Stomach smooth muscle (tissue), 2 donors: Measurements from ENCODE around the gene ADAP1.

Experiments used
- H3K27ac ChIP-seq: one replicate; pipeline ENCODE4 v1.7.0; 2013; ENCODE audit warnings: mild to moderate bottlenecking, low read length, inconsistent platforms
- H3K27me3 ChIP-seq, 2 donors: one replicate each; pipeline ENCODE4 v1.7.0; 2013; ENCODE audit warnings: low read length in 2 of 2; ENCODE audit not compliant: insufficient read depth in 2 of 2, control insufficient read depth in 1 of 2
- H3K36me3 ChIP-seq, 2 donors: one replicate each; pipeline ENCODE4 v1.7.0; 2013; ENCODE audit warnings: low read length in 2 of 2; ENCODE audit not compliant: control insufficient read depth in 2 of 2, insufficient read depth in 2 of 2
- H3K4me1 ChIP-seq: one replicate; pipeline ENCODE4 v1.7.0; 2013; ENCODE audit warnings: low read length; ENCODE audit not compliant: control insufficient read depth, insufficient read depth
- H3K4me3 ChIP-seq, 2 donors: one replicate each; pipeline ENCODE4 v1.7.0; 2013; ENCODE audit warnings: low read length in 2 of 2
- H3K9ac ChIP-seq, 2 donors: one replicate each; pipeline ENCODE4 v1.7.0; 2013; ENCODE audit warnings: low read length in 2 of 2, mild to moderate bottlenecking in 1 of 2
- H3K9me3 ChIP-seq, 2 donors: one replicate each; pipeline ENCODE4 v1.7.0; 2013; ENCODE audit warnings: low read length in 2 of 2; ENCODE audit not compliant: control insufficient read depth in 2 of 2
- donor health status: healthy.
- donor health status: Pancreatic carcinoma.

ADAP1 gene

DNA sequence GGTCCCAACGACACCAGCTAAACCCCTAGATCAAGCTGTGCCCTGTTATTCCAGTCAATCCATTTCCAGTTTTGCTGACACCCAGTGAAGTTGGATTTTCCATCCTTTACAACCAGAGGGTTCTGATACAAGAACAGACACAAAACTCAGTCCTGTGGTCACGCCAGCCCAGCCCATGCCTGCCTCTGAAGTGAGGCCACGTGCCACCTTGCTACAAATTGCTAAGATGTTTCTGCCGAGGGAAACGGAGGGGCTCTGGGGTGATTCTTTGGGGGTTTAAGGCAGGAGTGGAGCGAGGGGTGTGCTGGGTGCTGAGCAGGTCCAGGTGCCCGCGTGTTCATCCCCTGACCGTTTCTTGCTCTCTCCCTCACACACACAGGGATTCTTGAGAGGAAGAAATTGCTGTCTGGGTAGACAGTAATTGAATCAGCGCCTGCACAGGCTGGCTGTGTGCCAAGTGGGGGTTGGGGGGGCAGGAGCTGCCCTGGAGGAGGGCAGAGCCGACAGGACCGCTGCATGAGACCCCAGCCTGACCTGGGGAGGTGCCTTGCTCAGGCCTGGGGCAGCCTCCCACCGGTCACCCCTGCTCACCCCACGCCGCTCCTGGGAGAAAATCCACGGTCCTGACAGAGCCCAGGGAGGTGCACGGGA is 38.1 kb downstream of the ADAP1 start:
- Histone ChIP-seq H3K27ac (no peak overlapping the region), H3K36me3 (peaks cover 0 to 4% of the 10 kb centered on the region in 2 donors), H3K4me1 (peaks cover 18% of the 10 kb centered on the region), H3K9me3 (no peaks in the 10 kb centered on the region), H3K27me3 (no peaks in the 10 kb centered on the region), H3K9ac (no peak overlapping the region), H3K4me3 (peak overlapping the region in 1 of 2 donors; percentile 47)

DNA sequence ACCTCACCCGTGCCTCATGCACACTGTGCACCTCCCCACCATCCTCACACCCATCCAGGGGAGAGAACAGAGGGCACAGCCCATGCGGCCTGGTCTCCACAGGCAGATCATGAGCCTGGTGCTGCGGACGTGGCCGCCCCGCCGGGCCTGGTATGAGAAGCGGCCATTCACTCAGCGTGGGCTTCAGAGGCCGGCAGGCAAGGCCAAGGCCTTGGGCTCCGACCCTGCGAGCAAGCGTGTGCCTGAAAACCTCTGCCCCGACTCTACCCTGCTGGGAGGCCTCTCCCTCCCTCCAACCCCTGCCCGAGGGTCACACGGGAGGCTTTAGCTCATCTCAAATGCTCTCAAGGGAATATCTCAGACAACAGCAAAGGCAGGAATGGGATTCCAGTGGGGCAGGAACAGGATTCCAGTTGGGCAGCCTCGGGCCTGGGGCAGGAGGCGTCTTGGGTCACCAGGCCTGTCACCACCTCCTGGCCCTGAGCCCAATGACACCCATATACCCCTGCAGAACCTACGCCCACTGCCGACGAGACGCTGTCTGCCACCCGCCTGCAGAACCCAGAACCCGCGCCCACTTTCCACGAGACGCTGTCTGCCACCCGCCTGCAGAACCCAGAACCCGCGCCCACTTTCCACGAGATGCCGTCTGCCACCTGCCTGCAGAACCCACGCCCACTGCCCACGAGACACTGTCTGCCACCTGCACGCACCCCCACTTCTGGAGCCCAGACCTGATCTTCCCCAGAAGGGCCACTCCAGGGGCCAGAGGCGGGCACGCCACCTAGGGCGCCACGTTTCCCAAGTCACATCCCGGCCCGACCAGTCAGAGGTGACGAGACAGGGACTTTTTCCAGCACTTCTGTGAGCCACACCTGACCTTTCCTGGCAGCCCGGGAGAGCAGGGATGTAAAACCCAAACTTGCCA is 38.9 kb downstream of the ADAP1 start:
- peaks cover 0 to 4% of the 10 kb centered on the region in 2 donors for H3K36me3 ChIP-seq

DNA sequence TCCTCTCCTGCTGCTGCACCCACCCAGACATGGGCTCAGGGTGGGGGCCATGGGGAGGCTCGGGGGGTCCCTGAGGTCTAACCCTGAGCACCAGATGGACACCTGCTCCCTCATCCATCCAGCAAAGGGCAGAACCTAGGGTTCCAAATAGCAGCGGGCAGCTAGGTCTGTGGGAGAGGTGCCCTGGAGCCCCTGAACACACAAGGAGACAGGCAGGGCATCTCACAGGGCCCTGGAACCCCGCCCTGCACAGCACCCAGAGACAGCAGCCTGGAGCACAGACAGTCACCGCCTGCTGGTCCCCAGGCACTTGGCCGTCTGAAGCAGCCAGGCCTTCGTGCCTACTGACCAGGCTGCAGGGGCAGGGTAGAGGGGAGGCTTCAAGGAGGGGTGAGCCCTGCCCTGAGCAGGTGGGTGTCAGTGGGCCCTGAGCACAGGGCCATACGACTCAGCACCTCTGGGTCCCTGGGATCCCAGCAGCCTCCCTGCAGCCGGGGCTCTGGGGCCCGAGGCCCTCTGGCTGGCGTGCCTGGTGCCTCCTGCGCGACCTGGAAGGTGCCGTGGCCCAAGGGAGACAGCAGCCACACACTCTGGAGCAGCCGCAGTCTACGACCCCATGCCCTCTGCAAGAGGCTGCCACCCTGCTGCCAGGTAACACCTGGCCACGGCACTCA is 39.8 kb downstream of the ADAP1 start:
- Histone ChIP-seq H3K4me1 (peaks cover 22% of the 10 kb centered on the region), H3K27me3 (no peaks in the 10 kb centered on the region), H3K9me3 (no peaks in the 10 kb centered on the region), H3K4me3 (no peak overlapping the region), H3K36me3 (peaks cover 0 to 4% of the 10 kb centered on the region in 2 donors), H3K27ac (no peak overlapping the region), H3K9ac (no peak overlapping the region)

More for the DNA sequence above, 38.9 kb downstream of the ADAP1 start:
- no peak overlapping the region for H3K9ac ChIP-seq
- no peak overlapping the region for H3K4me3 ChIP-seq
- no peaks in the 10 kb centered on the region for H3K9me3 ChIP-seq
- H3K27ac ChIP-seq: no peak overlapping the region
- H3K27me3 ChIP-seq: no peaks in the 10 kb centered on the region
- peaks cover 18% of the 10 kb centered on the region for H3K4me1 ChIP-seq

DNA sequence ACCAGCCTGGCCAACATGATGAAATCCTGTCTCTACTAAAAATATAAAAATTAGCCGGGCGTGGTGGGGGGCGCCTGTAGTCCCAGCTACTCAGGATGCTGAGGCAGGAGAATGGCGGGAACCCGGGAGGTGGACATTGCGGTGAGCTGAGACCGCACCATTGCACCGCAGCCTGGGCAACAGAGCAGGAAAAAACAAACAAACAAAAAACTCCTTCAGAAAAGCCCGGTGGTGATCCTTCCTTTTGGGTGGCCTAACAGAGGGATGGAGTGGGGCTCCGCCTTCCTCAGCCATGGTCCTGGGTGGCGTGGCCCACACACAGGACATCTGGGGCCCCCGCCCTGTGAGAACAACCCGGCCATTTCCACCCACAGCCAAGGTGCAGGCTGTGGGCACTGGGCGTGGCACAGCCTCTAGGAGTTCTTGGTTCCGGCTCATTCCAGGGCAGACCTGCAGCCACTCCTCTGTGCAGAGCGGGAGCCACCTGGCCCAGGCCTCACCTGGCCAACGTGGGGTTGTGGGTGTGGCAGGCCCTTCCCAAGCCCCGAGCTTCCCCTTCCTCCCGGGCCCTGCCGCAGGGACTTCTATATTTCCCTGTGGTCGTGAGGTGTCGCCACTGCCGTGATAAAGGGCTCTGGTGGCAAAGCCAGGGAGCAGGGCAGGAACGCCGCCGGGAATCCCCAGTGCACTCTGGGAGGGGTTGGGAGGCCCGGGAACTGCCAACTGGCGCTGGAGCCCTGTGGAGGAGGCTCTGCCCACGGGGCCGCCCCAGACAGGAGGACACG is 40.6 kb downstream of the ADAP1 start:
- no peaks in the 10 kb centered on the region for H3K27me3 ChIP-seq
- H3K4me1 ChIP-seq: peaks cover 27% of the 10 kb centered on the region
- no peaks in the 10 kb centered on the region for H3K9me3 ChIP-seq
- no peak overlapping the region for H3K9ac ChIP-seq
- H3K36me3 ChIP-seq: peaks cover 0 to 2% of the 10 kb centered on the region in 2 donors
- no peak overlapping the region for H3K27ac ChIP-seq
- no peak overlapping the region for H3K4me3 ChIP-seq

DNA sequence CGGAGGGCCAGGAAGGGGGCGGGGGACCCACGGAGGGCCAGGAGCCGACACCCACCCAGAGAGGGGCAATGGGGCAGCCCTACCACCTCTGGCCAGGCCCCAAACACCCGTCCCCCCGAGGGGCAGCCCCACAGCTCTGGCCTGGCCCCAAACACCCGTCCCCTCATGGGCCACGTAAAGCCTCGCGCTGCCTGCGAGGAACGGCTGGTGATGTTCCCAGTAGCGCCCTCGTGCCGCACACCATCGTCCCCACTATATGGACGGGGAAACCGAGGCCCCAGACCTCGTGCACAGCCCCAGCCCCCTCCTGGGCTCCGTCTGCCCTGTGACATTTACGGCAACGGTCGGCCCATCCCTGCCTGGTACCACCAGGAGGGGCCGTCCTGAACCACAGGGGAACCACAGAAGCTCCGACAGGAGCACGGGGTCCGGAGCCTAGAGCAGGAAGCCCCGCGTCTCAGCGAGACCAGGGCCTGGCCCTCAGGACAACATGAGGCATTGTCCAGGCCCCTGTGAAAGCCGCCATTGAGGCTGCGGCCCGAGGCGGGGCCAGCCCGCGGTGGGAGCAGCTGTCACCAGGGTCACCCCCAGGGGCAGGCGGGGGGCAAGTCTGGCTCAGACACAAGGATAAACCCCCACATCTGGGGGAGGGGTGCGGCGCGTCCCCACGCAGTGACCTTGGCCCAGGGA is 42.5 kb downstream of the ADAP1 start:
- H3K9ac ChIP-seq: no peak overlapping the region
- no peak overlapping the region for H3K4me3 ChIP-seq
- H3K36me3 ChIP-seq: no peaks in the 10 kb centered on the region
- H3K9me3 ChIP-seq: no peaks in the 10 kb centered on the region
- H3K4me1 ChIP-seq: peaks cover 30% of the 10 kb centered on the region
- no peak overlapping the region for H3K27ac ChIP-seq
- H3K27me3 ChIP-seq: no peaks in the 10 kb centered on the region

DNA sequence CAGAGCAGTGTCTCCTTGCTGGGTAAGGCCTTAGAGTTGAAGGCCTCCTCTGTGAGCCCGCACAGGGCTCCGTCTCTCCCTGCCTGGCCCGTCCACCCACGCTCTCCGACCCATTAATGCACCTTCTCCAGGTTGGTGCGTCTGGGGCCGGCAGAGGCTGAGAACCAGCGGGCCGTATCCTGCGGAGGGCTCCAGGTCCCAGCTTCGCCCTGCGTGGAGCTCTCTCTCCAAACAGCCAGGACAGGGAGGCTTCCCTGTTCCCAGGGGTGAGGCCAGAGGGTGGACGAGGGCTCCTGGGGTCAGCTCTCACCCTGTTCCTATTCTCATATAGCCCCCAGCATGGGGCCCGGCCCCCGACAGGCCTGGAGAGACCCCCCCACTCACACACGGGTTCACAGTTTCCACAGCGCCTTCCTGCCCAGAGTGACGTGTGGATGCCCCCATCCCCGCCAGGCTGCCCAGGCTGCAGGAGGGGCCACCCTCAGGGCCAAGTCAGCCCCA is 43.5 kb downstream of the ADAP1 start:
- no peaks in the 10 kb centered on the region for H3K9me3 ChIP-seq
- H3K4me3 ChIP-seq: no peak overlapping the region
- no peak overlapping the region for H3K9ac ChIP-seq
- peaks cover 21% of the 10 kb centered on the region for H3K4me1 ChIP-seq
- no peaks in the 10 kb centered on the region for H3K27me3 ChIP-seq
- H3K27ac ChIP-seq: no peak overlapping the region
- no peaks in the 10 kb centered on the region for H3K36me3 ChIP-seq

DNA sequence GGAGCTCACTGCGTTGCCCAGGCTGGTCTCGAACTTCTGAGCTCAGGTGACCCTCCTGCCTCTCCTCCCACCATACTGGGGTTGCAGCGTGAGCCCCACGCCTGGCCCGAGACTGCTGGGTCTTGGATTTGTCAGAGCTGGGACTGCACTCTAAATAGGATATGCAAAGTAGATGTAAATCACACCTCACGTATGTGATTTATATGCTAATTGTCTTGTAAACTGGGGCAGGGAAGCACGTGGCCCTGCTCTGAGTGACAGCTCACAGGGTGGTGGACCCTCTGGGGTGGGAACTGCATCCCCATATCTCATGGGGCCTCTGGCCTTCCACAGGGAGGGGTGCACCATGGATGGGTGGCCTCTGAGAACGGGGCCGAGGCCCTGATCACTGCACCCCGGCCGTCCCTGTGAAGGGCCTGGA is 44.0 kb downstream of the ADAP1 start:
- H3K27me3 ChIP-seq: no peaks in the 10 kb centered on the region
- H3K9me3 ChIP-seq: no peaks in the 10 kb centered on the region
- H3K4me3 ChIP-seq: no peak overlapping the region
- no peak overlapping the region for H3K9ac ChIP-seq
- H3K36me3 ChIP-seq: no peaks in the 10 kb centered on the region
- peaks cover 19% of the 10 kb centered on the region for H3K4me1 ChIP-seq
- no peak overlapping the region for H3K27ac ChIP-seq

DNA sequence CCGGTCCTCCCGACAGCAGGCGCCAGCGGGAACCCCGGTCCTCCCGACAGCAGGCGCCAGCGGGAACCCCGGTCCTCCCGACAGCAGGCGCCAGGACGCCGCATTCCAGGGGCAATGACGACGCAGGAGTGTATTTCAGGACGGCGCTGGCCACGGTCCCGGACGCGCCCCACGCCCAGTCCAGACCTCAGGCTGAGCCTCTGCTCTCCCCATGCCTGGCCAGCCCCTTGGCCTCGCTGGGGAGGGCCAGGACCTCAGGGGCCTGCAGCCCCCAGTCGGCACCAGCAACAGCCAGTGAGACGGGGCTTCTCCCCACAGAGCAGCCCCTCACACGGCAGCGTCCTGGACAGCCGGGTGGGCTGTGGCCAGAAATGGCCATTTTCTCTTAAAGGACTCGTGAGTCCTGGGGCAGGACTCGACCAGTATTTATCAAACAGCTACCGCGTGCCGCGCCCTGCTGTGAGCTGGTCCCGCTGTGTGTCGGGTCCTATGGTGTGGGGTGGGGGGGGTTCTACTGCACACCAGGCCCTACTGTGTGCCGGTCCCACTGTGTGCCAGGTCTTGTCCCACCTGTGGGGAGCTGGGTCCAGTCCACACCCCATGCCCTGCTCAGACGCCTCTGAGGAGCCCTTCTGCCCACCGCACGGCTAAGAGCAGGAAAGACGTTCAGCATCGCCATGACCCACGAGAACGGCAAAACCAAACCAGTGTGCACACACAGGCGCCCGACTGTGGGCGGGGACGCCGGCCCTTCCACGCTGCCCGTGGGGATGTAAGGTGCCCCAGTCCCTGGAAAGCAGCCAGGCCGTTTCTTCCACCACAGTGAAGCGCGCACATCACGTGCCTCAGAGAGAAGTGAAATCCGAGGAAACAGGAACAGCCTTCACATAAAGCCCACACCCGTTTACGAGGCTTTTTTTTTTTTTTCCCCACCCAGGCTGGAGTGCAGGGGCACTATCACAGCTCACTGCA is 44.8 kb downstream of the ADAP1 start:
- Histone ChIP-seq H3K9ac (peak overlapping the region in 1 of 2 donors; percentile 26), H3K36me3 (no peaks in the 10 kb centered on the region), H3K4me3 (peak overlapping the region; percentile 16 to 66), H3K27me3 (no peaks in the 10 kb centered on the region), H3K4me1 (peaks cover 14% of the 10 kb centered on the region), H3K27ac (peak overlapping the region; percentile 24), H3K9me3 (no peaks in the 10 kb centered on the region)
